Stimulated activated CD4-positive, alpha-beta T cell treated with anti-CD3 and anti-CD28 coated beads, TNF-alpha, amount 100 ng/mL, for 1 hour (primary cell): Measurements from ENCODE around the gene TSPAN33.
"Not testable (repeated sequence)": the region's sequence is repeated elsewhere in the genome, so short reads cannot be mapped to it uniquely, and the experiment has no call there.

Source experiments
- DNase-seq, 3 donors: peaks; one replicate each; pipeline ENCODE4 v3.0.0-alpha.2; 2020; ENCODE audit warnings: low read depth in 3 of 3, low spot score in 1 of 3

TSPAN33 gene, protein sequence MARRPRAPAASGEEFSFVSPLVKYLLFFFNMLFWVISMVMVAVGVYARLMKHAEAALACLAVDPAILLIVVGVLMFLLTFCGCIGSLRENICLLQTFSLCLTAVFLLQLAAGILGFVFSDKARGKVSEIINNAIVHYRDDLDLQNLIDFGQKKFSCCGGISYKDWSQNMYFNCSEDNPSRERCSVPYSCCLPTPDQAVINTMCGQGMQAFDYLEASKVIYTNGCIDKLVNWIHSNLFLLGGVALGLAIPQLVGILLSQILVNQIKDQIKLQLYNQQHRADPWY

GRCh38 chr7:129144095-129144833 is at the start of gene TSPAN33:
TSS of gene TSPAN33 (plus strand) at chr7:129144707. CDS start at chr7:129144981, 274 bp downstream.
- DNase-seq, result peak in 1 of 3 donors; percentile 55

DNA sequence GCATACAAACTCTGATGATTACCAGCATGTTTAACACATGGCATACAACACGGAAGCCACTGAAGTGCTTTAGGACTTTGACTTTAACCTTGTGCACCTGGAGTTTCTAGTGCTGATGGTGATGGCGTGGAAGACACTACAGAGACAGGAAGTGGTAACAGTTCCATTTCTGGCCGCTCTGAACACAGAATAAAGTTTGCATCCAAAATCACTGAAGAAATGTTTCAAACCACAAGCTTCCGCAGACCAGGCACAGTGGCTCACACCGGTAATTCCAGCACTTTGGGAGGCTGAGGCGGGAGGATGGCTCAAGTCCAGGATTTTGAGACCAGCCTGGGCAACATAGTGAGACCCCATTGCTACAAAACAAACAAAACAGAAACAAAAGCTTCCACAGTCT is 49.2 kb upstream of the TSPAN33 start:
- DNase-seq, result no peak

DNA sequence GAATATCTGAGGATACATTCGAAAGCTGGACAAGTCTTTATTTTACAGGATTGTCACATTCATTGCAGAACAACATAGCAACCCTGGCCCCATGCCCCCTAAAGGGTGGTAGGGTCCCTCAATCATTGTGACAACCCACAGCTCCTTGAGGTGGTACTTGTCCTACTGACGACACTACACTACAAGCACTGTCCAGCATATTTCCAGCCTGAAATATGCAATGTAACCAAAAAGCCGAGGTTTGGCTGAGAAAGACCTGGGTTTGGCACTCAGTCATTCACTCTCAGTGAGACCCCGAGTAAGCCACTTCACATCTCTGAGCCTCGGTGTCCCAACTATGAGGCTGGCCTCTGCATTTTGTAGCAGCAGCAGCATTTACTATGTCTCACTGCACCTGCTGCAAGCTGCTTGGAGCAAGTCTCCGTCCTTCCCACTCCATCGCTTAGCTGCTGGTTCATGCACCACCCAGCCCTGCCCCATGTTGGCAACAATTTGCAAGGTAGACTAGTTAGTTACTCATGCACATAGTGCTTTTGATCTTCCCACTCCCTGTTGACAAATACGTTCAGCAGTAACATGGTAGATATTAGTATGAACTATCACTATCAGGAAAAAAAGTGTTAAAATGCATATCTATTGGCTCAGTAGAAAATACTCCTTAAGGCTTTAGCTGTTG is 46.0 kb upstream of the TSPAN33 start:
- no peak for DNase-seq

DNA sequence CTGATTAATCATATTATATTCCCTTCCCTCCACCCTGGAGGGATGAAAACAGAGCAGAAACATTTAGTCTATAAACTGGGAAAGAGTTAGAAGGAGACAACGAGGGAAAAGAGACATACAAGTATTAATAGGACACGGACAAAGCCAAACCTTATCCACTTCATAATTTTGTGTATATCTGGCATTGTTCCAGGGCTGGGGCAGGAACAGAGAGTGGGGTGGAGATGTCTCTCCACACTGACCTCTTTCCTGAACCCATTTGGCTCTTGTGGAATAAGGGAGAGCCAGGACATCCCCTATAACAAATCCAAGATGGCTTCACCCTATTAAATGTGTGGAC is 43.7 kb upstream of the TSPAN33 start:
- DNase-seq, result no peak

- no peak for DNase-seq
Observed at GRCh38 chr7:129101746-129102145, 42.8 kb upstream of the TSPAN33 start.

GRCh38 chr7:129103561-129104324 is 40.8 kb upstream of the TSPAN33 start:
- DNase-seq, result no peak

DNA sequence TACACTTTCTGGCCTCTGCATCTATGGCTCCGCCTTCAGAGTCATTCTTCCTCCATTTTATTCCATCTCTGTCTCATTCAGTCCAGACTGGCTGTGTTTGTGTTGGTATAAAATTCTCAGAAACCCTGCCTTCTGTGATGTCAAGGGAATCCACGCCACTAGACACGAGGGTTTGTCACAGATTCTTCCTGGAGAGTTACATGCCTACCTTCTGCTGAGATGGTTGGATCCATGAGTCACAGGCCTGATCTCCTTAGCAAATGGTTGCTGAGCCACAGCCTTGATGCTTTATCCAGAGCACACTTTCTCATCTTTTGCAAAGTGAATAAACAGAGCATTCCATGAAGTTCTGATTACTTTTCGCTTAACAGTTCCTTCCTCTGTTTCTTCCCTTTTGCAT is 35.9 kb upstream of the TSPAN33 start:
- DNase-seq, result no peak

DNA sequence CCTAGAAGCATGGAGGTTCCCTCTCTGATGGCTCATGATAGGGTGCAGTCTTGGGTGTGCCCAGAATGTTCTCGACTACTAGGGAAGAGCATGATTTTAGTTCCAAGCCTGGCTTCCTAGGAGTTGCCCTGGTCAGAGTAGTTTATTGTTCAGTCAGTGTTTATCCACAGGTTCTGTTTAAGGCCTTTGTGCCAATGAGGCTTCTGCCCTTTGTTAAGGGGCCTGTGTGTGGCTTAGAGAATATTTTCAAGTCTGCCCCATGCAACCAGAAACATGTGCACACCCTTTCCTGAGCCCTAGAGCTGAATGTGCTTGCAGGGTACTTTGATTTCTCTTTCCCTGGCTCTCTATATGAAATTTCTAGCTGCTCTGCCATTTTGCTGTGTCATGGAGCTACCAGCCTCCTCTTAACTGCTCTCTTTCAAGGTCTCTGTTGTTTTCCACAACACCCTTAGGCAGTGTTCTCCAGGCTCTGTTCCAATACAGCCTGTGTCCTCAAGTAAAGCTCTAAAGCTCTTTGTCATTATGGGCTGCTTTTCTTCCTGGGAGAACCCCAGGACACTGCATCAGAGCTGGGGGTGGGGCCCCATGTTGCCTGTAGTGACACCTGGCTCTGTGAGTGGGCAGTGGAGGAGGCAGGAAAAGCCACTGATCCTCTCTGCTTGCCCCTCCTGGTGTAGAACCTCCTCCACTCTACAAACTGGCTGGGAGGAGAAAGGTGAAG is 34.1 kb upstream of the TSPAN33 start:
- no peak for DNase-seq

DNA sequence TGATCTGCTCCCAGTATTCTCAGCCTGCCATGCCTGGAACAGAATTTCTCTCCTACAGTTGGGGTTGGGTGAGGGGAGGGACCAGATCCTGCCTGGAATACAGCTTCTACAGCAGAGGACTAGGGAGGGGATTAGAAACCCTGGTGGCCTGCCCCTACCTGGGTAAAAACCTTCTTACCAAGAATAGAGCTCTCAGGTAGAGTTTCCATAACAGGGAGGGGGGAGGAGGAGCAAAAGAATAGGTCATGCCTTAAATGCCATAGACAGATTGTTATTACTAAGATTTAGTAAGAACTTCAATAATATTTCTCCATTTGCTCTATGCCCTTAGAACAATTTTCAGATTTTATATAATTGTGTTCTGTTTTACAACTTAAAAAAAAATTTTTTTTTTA is 33.5 kb upstream of the TSPAN33 start:
- DNase-seq, result no peak

DNA sequence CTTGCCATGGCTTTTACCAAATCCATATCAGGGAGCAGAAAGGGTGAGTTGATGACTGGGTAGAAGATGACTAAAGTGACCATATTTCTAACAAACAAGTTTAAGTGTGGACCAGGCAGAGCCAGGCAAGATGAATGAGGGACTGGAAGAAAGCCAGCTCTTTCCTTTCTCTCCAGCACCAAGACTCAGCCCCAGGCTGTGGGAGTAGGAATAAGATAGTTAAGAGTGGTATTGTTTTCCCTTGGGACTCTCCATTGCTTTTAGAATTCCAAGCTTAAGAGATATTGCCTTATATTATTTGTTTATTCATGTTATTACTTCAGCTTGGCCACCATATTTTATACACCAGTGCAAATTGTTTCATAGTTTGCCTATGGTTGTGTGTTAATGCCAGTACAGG is 28.8 kb upstream of the TSPAN33 start:
- no peak for DNase-seq

GRCh38 chr7:129118182-129118581 is 26.3 kb upstream of the TSPAN33 start:
- no peak for DNase-seq

- no peak for DNase-seq
Observed at GRCh38 chr7:129118976-129119375, 25.5 kb upstream of the TSPAN33 start.

GRCh38 chr7:129121501-129122077 is 22.9 kb upstream of the TSPAN33 start:
- not testable (repeated sequence) for DNase-seq

DNA sequence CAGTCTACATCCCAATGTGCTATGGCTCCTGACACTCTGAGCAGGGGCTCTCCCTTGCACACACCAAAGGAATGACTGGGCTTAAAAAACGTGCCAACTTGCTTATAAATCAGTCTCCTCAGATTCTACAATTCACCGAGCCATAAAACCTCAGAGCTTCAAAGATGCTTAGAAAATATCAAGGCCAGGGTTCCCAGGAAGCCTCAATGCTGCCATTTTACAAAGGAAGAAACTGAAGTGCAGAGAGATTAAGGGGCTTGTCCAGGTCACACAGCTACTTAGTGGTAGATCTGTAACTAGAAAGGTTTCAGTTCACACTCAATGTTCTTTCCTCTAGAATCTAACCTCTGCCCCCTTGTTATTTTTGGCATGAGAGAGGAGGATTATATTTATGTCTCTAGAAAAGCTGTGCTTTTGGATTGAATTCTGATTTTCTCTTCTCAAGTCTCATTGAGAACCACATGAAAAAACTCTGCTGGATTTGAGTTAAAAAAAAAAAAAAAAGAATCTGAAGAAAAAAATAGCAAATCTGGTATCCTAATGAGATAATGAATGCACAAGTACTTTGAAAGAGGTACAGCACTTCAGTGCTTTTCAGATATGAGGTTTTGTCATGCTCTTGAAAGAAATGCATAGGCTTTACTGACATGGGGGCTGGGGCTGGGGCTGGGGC is 22.3 kb upstream of the TSPAN33 start:
- DNase-seq, result no peak

- DNase-seq, result no peak
Observed at GRCh38 chr7:129122751-129123509, 21.6 kb upstream of the TSPAN33 start.

DNA sequence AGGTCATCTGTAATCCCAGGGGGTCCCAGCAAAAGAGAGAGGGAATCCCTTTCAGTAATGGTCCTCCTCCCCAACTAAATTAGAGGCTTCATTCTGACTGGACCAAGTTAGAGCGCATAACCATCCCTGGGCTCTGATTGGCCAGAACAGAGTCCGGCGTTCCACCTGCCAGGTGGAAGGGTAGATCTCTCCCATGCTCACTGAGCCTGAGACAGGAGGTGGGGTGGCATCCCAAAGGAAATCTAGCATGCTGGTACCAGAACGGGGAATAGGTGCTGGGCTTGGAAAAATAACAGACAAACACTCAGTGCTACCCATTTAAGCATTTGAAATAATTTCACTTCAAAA is 21.0 kb upstream of the TSPAN33 start:
- no peak for DNase-seq

DNA sequence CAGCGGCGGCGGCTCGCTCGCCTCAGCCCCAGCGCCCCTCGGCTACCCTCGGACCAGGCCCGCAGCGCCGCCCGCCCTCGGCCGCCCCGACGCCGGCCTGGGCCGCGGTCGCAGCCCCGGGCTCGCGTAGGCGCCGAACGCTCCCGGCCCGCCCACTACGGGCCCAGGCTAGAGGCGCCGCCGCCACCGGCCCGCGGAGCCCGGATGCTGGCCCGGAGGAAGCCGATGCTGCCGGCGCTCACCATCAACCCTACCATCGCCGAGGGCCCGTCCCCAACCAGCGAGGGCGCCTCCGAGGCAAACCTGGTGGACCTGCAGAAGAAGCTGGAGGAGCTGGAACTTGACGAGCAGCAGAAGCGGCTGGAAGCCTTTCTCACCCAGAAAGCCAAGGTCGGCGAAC is 18.2 kb upstream of the TSPAN33 start:
- no peak for DNase-seq

DNA sequence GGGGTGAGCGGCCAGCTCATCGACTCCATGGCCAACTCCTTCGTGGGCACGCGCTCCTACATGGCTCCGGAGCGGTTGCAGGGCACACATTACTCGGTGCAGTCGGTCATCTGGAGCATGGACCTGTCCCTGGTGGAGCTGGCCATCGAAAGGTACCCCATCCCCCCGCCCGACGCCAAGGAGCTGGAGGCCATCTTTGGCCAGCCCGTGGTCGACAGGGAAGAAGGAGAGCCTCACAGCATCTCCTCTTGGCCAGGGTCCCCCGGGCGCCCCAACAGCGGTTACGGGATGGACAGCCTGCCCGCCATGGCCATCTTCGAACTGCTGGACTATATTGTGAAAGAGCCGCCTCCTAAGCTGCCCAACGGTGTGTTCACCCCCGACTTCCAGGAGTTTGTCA is 17.4 kb upstream of the TSPAN33 start:
- no peak for DNase-seq

DNA sequence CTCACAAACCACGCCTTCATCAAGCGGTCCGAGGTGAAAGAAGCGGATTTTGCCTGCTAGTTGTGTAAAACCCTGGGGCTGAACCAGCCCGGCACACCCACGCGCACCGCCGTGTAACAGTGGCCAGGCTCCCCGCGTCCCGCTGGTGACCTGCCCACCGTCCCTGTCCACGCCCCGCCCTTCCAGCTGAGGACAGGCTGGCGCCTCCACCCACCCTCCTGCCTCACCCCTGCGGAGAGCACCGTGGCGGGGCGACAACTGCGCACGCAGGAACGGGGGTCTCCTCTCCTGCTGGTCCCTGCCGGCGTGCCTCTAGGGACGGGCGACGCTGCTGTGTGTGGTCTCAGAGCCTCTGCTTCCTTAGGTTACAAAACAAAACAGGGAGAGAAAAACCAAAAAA is 16.9 kb upstream of the TSPAN33 start:
- DNase-seq, result no peak
